Measurements from ENCODE around the gene STRADB.
"Not testable (repeated sequence)": the region's sequence is repeated elsewhere in the genome, so short reads cannot be mapped to it uniquely, and the experiment has no call there.

Gene STRADB

DNA sequence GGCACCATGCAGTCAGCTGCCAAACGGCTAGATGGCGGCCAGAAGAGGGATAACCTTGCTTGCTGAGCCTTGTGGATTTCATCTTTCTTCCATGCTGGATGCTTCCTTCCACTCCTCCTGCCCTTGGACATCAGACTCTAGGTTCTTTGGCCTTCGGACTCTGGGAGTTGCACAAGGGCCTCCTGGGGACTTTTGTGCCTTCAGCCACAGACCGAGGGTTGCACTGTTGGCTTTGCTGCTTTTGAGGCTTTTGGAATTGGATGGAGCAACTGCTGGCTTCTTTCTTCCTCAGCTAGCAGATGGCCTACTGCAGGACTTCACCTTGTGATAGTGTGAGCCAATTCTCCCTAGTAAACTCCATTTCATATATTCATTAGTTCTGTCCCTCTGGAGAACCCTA is 31.0 kb downstream of the STRADB start:
- Histone ChIP-seq H3K27me3 (ENCODE audit: control insufficient read depth, insufficient read depth, low read length) (no peaks in the 10 kb centered on the region), H3K4me1 (ENCODE audit: control insufficient read depth, insufficient read depth, low read length) (peaks cover 4% of the 10 kb centered on the region), H3K9me3 (ENCODE audit: control insufficient read depth, insufficient read depth, low read length) (no peaks in the 10 kb centered on the region), H3K36me3 (ENCODE audit: control insufficient read depth, insufficient read depth, low read length) (no peaks in the 10 kb centered on the region), H3K9ac (ENCODE audit: low read depth, low read length) (no peak overlapping the region), H3K4me3 (ENCODE audit: low read depth, low read length) (no peak overlapping the region)

- Histone ChIP-seq H3K9ac (ENCODE audit: low read depth, low read length) (no peak overlapping the region), H3K4me1 (ENCODE audit: control insufficient read depth, insufficient read depth, low read length) (peaks cover 4% of the 10 kb centered on the region), H3K36me3 (ENCODE audit: control insufficient read depth, insufficient read depth, low read length) (no peaks in the 10 kb centered on the region), H3K27me3 (ENCODE audit: control insufficient read depth, insufficient read depth, low read length) (no peaks in the 10 kb centered on the region), H3K9me3 (ENCODE audit: control insufficient read depth, insufficient read depth, low read length) (no peaks in the 10 kb centered on the region), H3K4me3 (ENCODE audit: low read depth, low read length) (no peak overlapping the region)
Measured at GRCh38 chr2:201483342-201483741, 31.8 kb downstream of the STRADB start.

DNA sequence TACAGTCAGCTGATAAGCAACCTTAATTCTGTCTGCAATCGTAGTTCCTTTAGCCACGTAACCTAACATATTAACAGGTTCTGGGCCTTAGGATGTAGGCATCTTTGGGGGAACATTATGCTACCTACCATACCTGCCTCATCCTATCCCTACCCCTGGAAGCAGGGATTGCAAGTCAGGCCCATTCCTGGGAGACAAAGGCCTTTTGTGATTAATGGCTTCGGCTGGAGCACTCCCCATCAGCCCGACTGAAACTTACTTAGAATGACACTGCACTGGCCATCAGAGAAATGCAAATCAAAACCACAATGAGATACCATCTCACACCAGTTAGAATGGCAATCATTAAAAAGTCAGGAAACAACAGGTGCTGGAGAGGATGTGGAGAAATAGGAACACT is 32.2 kb downstream of the STRADB start:
- H3K4me1 ChIP-seq (ENCODE audit: control insufficient read depth, insufficient read depth, low read length); H3K27me3 ChIP-seq (ENCODE audit: control insufficient read depth, insufficient read depth, low read length); H3K4me3 ChIP-seq (ENCODE audit: low read depth, low read length); H3K9ac ChIP-seq (ENCODE audit: low read depth, low read length); H3K36me3 ChIP-seq (ENCODE audit: control insufficient read depth, insufficient read depth, low read length); H3K9me3 ChIP-seq (ENCODE audit: control insufficient read depth, insufficient read depth, low read length): not testable (repeated sequence)

DNA sequence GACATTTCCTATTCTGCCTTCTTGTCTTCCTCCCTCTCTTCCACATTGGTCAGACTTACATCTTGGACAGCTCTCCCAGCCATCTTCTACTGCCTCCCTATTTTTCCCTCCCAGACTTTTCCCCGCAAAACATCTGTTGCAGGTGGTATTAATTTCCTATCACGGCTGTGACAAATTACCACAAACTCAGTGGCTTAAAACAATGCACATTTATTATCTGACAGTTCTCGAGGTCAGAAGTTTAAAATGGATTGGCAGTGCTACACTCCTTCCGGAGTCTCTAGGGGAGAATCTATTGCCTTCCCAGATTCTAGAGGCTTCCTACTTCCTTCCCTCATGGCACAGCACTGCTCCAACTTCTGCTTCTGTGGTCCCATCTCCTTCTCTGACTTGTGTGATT is 33.3 kb downstream of the STRADB start:
- no peaks in the 10 kb centered on the region for H3K9me3 ChIP-seq (ENCODE audit: control insufficient read depth, insufficient read depth, low read length)
- H3K27me3 ChIP-seq (ENCODE audit: control insufficient read depth, insufficient read depth, low read length), result no peaks in the 10 kb centered on the region
- H3K4me1 ChIP-seq (ENCODE audit: control insufficient read depth, insufficient read depth, low read length), result peaks cover 4% of the 10 kb centered on the region
- no peaks in the 10 kb centered on the region for H3K36me3 ChIP-seq (ENCODE audit: control insufficient read depth, insufficient read depth, low read length)
- no peak overlapping the region for H3K4me3 ChIP-seq (ENCODE audit: low read depth, low read length)
- no peak overlapping the region for H3K9ac ChIP-seq (ENCODE audit: low read depth, low read length)

DNA sequence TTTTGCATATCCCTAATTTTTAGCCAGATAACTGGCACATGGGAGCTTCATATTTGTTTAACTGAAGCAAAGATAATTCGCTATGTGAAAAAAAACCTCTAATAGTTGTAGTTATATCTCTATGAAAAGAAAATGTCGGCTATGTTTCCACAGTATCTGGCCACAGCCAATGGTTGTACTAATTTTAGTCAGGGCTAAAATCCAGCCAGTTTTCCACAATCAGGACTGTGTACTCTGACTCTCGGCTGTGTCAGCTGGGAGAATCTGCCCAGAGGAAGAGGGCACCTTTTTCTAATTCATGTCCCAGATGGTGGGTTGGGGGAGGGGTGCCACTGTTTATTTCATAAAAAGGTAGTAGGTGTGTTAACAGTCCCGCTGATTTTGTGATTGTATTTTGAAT is 38.8 kb downstream of the STRADB start:
- H3K4me1 ChIP-seq (ENCODE audit: control insufficient read depth, insufficient read depth, low read length), result no peaks in the 10 kb centered on the region
- no peaks in the 10 kb centered on the region for H3K36me3 ChIP-seq (ENCODE audit: control insufficient read depth, insufficient read depth, low read length)
- no peak overlapping the region for H3K9ac ChIP-seq (ENCODE audit: low read depth, low read length)

DNA sequence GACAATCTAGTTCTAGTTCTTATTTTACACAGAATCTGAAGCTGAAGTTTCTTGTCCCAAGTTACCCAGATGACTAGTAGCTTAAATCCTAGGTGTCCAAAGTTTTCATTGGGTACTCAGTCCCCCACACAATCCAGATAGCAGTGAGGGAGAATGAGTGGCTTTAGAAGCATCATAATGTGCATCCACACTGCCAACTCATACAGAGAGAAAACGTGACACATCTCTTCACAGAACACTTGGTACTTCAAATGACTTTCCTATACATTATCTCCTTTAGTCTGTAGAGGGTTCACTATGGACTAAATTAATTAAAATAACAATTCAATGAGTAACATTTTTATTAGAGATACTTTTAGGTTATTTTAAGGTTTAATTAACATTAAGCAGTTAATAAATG is 45.2 kb downstream of the STRADB start:
- Histone ChIP-seq H3K36me3 (ENCODE audit: control insufficient read depth, insufficient read depth, low read length) (no peaks in the 10 kb centered on the region), H3K4me1 (ENCODE audit: control insufficient read depth, insufficient read depth, low read length) (no peaks in the 10 kb centered on the region), H3K9ac (ENCODE audit: low read depth, low read length) (no peak overlapping the region), H3K4me3 (ENCODE audit: low read depth, low read length) (no peak overlapping the region), H3K27me3 (ENCODE audit: control insufficient read depth, insufficient read depth, low read length) (no peaks in the 10 kb centered on the region), H3K9me3 (ENCODE audit: control insufficient read depth, insufficient read depth, low read length) (no peaks in the 10 kb centered on the region)

More for the DNA sequence above, 38.8 kb downstream of the STRADB start:
- no peaks in the 10 kb centered on the region for H3K9me3 ChIP-seq (ENCODE audit: control insufficient read depth, insufficient read depth, low read length)
- no peak overlapping the region for H3K4me3 ChIP-seq (ENCODE audit: low read depth, low read length)
- no peaks in the 10 kb centered on the region for H3K27me3 ChIP-seq (ENCODE audit: control insufficient read depth, insufficient read depth, low read length)

GRCh38 chr2:201500534-201500933 is 49.0 kb downstream of the STRADB start:
- Histone ChIP-seq H3K9me3 (ENCODE audit: control insufficient read depth, insufficient read depth, low read length) (no peaks in the 10 kb centered on the region), H3K4me1 (ENCODE audit: control insufficient read depth, insufficient read depth, low read length) (no peaks in the 10 kb centered on the region), H3K36me3 (ENCODE audit: control insufficient read depth, insufficient read depth, low read length) (no peaks in the 10 kb centered on the region), H3K27me3 (ENCODE audit: control insufficient read depth, insufficient read depth, low read length) (no peaks in the 10 kb centered on the region), H3K9ac (ENCODE audit: low read depth, low read length) (no peak overlapping the region), H3K4me3 (ENCODE audit: low read depth, low read length) (no peak overlapping the region)

DNA sequence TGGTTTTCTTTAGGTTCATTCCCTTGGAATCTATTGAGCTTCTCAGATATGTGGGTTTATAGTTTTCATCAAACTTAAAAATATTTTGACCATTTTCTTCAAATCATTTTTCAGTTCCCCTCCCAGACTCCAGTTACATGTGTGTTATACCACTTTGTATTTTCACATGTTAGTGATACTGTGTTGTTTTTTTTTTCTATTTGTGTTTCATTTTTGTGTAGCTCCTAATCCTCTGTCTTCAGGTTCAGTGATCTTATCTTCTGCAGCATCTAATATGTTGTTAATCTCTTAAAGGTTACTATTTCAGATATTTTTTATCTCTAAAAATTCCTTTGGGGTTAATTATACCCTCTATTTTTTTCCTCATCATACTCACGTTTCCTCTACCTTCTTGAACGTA is 51.2 kb downstream of the STRADB start:
- Histone ChIP-seq H3K9ac (ENCODE audit: low read depth, low read length) (no peak overlapping the region), H3K36me3 (ENCODE audit: control insufficient read depth, insufficient read depth, low read length) (no peaks in the 10 kb centered on the region), H3K27me3 (ENCODE audit: control insufficient read depth, insufficient read depth, low read length) (no peaks in the 10 kb centered on the region), H3K4me1 (ENCODE audit: control insufficient read depth, insufficient read depth, low read length) (no peaks in the 10 kb centered on the region), H3K4me3 (ENCODE audit: low read depth, low read length) (no peak overlapping the region), H3K9me3 (ENCODE audit: control insufficient read depth, insufficient read depth, low read length) (no peaks in the 10 kb centered on the region)

- H3K4me3 ChIP-seq (ENCODE audit: low read depth, low read length), result no peak overlapping the region
- no peaks in the 10 kb centered on the region for H3K4me1 ChIP-seq (ENCODE audit: control insufficient read depth, insufficient read depth, low read length)
- no peak overlapping the region for H3K9ac ChIP-seq (ENCODE audit: low read depth, low read length)
- H3K27me3 ChIP-seq (ENCODE audit: control insufficient read depth, insufficient read depth, low read length), result no peaks in the 10 kb centered on the region
- no peaks in the 10 kb centered on the region for H3K9me3 ChIP-seq (ENCODE audit: control insufficient read depth, insufficient read depth, low read length)
- H3K36me3 ChIP-seq (ENCODE audit: control insufficient read depth, insufficient read depth, low read length), result no peaks in the 10 kb centered on the region
Measured at GRCh38 chr2:201507725-201508124, 56.2 kb downstream of the STRADB start.

DNA sequence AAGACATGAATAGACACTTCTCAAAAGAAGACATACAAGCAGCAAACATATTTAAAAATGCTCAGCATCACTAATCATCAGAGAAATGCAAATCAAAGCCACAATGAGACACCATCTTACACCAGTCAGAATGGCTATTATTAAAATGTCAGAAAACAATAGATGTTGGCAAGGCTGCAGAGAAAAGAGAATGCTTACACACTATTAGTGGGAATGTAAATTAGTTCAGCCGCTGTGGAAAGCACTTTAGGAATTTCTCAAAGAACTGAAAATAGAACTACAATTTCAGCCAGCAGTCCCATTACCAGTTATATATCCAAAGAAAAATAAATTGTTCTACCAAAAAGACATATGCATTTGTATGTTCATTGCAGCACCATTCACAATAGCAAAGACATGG is 61.7 kb downstream of the STRADB start:
- Histone ChIP-seq H3K27me3 (ENCODE audit: control insufficient read depth, insufficient read depth, low read length) (no peaks in the 10 kb centered on the region), H3K9me3 (ENCODE audit: control insufficient read depth, insufficient read depth, low read length) (no peaks in the 10 kb centered on the region), H3K9ac (ENCODE audit: low read depth, low read length) (no peak overlapping the region), H3K4me1 (ENCODE audit: control insufficient read depth, insufficient read depth, low read length) (no peaks in the 10 kb centered on the region), H3K36me3 (ENCODE audit: control insufficient read depth, insufficient read depth, low read length) (no peaks in the 10 kb centered on the region), H3K4me3 (ENCODE audit: low read depth, low read length) (no peak overlapping the region)

- H3K27me3 ChIP-seq (ENCODE audit: control insufficient read depth, insufficient read depth, low read length), result no peaks in the 10 kb centered on the region
- H3K9me3 ChIP-seq (ENCODE audit: control insufficient read depth, insufficient read depth, low read length), result no peaks in the 10 kb centered on the region
- H3K36me3 ChIP-seq (ENCODE audit: control insufficient read depth, insufficient read depth, low read length), result no peaks in the 10 kb centered on the region
- H3K9ac ChIP-seq (ENCODE audit: low read depth, low read length), result no peak overlapping the region
- no peak overlapping the region for H3K4me3 ChIP-seq (ENCODE audit: low read depth, low read length)
- no peaks in the 10 kb centered on the region for H3K4me1 ChIP-seq (ENCODE audit: control insufficient read depth, insufficient read depth, low read length)
Measured at GRCh38 chr2:201515573-201516246, 64.2 kb downstream of the STRADB start.

GRCh38 chr2:201517094-201517493 is 65.6 kb downstream of the STRADB start:
- Histone ChIP-seq H3K9me3 (ENCODE audit: control insufficient read depth, insufficient read depth, low read length) (no peaks in the 10 kb centered on the region), H3K4me3 (ENCODE audit: low read depth, low read length) (no peak overlapping the region), H3K27me3 (ENCODE audit: control insufficient read depth, insufficient read depth, low read length) (no peaks in the 10 kb centered on the region), H3K4me1 (ENCODE audit: control insufficient read depth, insufficient read depth, low read length) (no peaks in the 10 kb centered on the region), H3K36me3 (ENCODE audit: control insufficient read depth, insufficient read depth, low read length) (no peaks in the 10 kb centered on the region), H3K9ac (ENCODE audit: low read depth, low read length) (no peak overlapping the region)

All from iPS-15b (cell line).